ENCODE results near the gene RSAD2.
"Not testable (repeated sequence)": the region's sequence is repeated elsewhere in the genome, so short reads cannot be mapped to it uniquely, and the experiment has no call there.

DNA sequence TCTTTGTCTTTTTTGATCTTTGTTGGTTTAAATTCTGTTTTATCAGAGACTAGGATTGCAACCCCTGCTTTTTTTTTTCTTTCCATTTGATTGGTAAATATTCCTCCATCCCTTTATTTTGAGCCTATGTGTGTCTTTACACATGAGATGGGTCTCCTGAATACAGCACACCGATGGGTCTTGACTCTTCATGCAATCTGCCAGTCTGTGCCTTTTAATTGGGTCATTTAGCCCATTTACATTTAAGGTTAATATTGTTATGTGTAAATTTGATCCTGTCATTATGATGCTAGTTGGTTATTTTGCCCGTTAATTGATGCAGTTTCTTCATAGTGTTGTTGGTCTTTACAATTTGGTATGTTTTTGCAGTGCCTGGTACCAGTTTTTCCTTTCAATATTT, 25.0 kb downstream of the RSAD2 start:
- not testable (repeated sequence) for TF ChIP-seq EZH2 (IDR thresholded peaks at IDR 0.05); FOXP2 (optimal IDR thresholded peaks at IDR 0.05; ENCODE audit: control extremely low read depth, extremely low read length, insufficient read depth); POLR2AphosphoS5 (IDR thresholded peaks at IDR 0.05; ENCODE audit: borderline replicate concordance, low read depth, low read length)
